GM19463 (cell line): ENCODE measurements around the gene RADIL.
A peak's percentile ranks its signal among the peaks of the same experiment; 100 is the strongest.

Experiments used
- ATAC-seq: cut with Tn5 transposase; IDR thresholded peaks from one replicate; pipeline ENCODE4 v1.9.1; 2021; ENCODE audit warnings: mild to moderate bottlenecking, moderate library complexity; ENCODE audit not compliant: unreplicated experiment

Gene RADIL

DNA sequence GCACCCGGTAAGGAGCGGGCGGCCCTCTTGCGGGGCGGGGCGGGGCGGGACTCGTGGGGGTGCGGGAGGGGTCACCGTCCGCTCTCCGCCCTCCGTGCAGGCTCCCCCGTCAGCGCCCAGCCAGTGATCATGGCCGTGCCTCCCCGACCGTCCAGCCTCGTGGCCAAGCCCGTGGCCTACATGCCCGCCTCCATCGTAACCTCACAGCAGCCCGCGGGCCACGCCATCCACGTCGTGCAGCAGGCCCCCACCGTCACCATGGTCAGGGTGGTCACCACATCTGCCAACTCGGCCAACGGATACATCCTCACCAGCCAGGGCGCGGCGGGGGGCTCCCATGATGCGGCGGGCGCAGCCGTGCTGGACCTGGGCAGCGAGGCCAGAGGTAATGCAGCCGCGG lies 124.3 kb downstream of the RADIL start:
- ATAC-seq: no peak

DNA sequence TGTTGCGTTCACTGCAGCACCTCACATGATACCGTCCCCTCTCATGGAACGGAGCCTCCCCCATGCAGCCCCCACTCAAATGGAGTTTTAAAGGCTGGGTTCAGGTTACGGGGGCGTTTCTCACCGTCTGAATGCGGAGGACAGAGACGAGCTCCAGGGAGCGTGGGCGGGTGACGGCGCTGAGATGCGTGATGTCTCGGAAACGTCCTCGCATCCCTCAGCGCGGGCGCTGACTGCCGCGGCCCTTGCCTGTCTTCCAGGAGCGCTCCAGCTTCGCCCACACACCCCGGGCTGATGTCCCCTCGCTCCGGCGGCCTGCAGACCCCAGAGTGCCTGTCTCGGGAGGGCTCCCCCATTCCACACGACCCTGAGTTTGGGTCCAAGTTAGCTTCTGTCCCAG lies 124.7 kb downstream of the RADIL start:
- no peak for ATAC-seq

DNA sequence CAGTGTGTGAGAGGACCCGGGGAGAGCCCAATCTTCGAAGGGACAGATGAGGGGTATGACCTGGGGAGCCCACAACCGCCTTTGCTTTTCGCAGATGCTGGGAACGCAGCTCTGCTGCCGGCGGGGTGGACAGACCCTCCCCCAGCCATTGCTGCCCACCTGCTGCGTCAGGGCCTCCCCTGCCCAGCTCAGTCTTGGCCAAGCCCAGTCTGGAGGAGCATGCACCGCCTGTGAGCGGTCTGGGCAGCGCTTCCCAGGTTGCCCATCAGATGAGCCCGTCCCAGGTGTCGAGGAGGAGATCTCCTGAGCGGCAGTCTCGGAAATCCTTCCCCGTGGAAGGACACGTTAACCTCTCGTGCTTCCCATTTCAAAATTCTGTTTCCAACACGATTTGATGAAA lies 125.4 kb downstream of the RADIL start:
- ATAC-seq: no peak

GRCh38 chr7:4755045-4755444 lies 128.5 kb downstream of the RADIL start:
- ATAC-seq: no peak

DNA sequence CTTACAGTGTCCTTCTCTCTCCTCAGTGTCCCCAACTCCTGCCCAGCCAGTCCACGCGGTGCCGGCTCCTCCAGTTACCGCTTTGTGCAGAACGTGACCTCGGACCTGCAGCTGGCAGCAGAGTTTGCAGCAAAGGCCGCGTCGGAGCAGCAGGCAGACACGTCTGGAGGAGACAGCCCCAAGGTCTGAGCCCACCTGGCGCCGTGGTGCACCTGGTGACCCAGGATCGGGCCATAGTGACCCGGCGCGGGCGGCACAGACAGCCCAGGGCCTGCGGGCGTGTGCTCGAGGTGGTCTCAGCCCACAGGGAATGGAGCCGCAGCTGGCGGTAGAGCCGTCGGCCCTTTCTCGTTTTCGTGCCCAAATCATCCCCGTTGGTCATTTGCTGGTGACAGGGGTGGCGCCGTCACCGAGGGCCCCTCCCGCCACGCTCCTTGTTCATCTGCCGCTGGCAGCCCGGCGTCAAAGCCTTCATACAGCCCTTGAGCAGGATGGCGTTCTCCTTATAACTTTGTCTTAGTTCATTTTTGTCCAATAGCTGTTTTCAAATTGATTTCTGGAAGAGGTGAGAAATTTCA lies 129.0 kb downstream of the RADIL start:
- no peak for ATAC-seq

- peak; percentile 93 for ATAC-seq
Observed at GRCh38 chr7:4753598-4754432, 129.7 kb downstream of the RADIL start.

- no peak for ATAC-seq
Observed at GRCh38 chr7:4751398-4751947, 132.0 kb downstream of the RADIL start.

- ATAC-seq: no peak
Observed at GRCh38 chr7:4749798-4750197, 133.7 kb downstream of the RADIL start.

DNA sequence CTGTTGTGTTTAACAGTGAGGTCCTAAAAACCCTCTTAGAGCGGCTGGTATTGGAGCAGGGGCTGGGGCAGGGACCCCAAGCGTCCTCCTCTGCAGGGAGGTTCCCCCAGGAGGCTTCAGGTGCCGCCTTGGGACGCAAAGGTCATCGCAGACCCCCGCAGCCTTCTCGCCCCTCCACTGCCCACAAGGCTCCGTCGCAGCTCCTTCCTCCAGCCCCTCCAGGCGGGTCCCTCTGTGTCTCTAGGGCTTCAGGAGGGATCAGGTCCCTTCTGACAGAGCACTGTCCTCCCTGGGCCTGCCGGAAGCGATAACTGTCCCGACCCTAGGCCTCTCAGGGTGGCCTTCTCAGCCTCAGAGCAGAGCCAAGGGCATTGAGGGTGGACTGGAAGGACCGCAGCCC lies 134.2 kb downstream of the RADIL start:
- no peak for ATAC-seq
